Activated T-helper 1 cell treated with anti-CD3 and anti-CD28 coated beads, Interleukin-12 subunit alpha, Interleukin-12 subunit beta, Interleukin-2, Interleukin-4 antibody, amounts not matched to agents 30 ng/mL and 10 ng/mL and 1 ng/mL, durations not matched to agents 14 hours and 24 hours and 36 hours (primary cell): ENCODE measurements around the gene LCN12. TPM values are rescaled to one million over a fixed set of nuclear protein-coding genes. Genes with fewer than 3 reads are reported as not detected.

Experiments used
- DNase-seq: peaks from one replicate; pipeline ENCODE4 v3.0.0; 2021; ENCODE audit warnings: low spot score
- H3K27ac Mint-ChIP-seq: one replicate; pipeline ENCODE4 v1.8.0; 2021; ENCODE audit warnings: mild to moderate bottlenecking, mixed read lengths
- H3K27me3 Mint-ChIP-seq: one replicate; pipeline ENCODE4 v1.8.0; 2022; ENCODE audit warnings: mild to moderate bottlenecking, moderate library complexity, mixed read lengths; ENCODE audit not compliant: insufficient read depth
- H3K36me3 Mint-ChIP-seq: one replicate; pipeline ENCODE4 v1.8.0; 2021; ENCODE audit warnings: low read depth, mixed read lengths
- H3K4me1 Mint-ChIP-seq: one replicate; pipeline ENCODE4 v1.8.0; 2021; ENCODE audit warnings: low read depth, mixed read lengths
- H3K4me3 Mint-ChIP-seq: one replicate; pipeline ENCODE4 v1.8.0; 2021; ENCODE audit warnings: mild to moderate bottlenecking, moderate library complexity, mixed read lengths
- H3K9me3 Mint-ChIP-seq: one replicate; pipeline ENCODE4 v1.8.0; 2021; ENCODE audit warnings: mixed read lengths
- intact Hi-C: fragments of 100-400 bp; cut with micrococcal nuclease; formaldehyde crosslinking; loops from one replicate; pipeline ENCODE4 v1.15.1; 2024
- total RNA-seq: library from RNA; stranded (reverse); gene quantifications from 2 replicates; pipeline ENCODE4 v1.2.3, GENCODE V29; 2022

LCN12 gene
- total RNA-seq, 1 donor from 2014 or later = 1.9 TPM

- no peak overlapping the region for H3K4me3 Mint-ChIP-seq
- no peak for DNase-seq
- intact Hi-C loops = loop anchor here (2.0 kb wide), 1 partner anchor 171 kb away; no protein-coding TSS in a partner anchor
- H3K4me1 Mint-ChIP-seq = peaks cover 6% of the 10 kb centered on the region
- H3K27me3 Mint-ChIP-seq = peaks cover 17% of the 10 kb centered on the region
- H3K9me3 Mint-ChIP-seq = no peaks in the 10 kb centered on the region
- no peak overlapping the region for H3K27ac Mint-ChIP-seq
- no peaks in the 10 kb centered on the region for H3K36me3 Mint-ChIP-seq
These were observed 27.9 kb downstream of the LCN12 start for GRCh38 chr9:136979769-136980587.

GRCh38 chr9:136980669-136981478, 28.8 kb downstream of the LCN12 start:
- Mint-ChIP-seq H3K27ac (no peak overlapping the region), H3K4me1 (no peaks in the 10 kb centered on the region), H3K27me3 (peaks cover 12% of the 10 kb centered on the region), H3K36me3 (no peaks in the 10 kb centered on the region), H3K4me3 (no peak overlapping the region), H3K9me3 (no peaks in the 10 kb centered on the region)
- no peak for DNase-seq
- intact Hi-C loops = no loop called here

GRCh38 chr9:136981588-136982231, 29.6 kb downstream of the LCN12 start:
- H3K27me3 Mint-ChIP-seq = peaks cover 16% of the 10 kb centered on the region
- no peaks in the 10 kb centered on the region for H3K9me3 Mint-ChIP-seq
- DNase-seq = no peak
- no peaks in the 10 kb centered on the region for H3K4me1 Mint-ChIP-seq
- intact Hi-C loops = no loop called here
- H3K36me3 Mint-ChIP-seq = no peaks in the 10 kb centered on the region
- no peak overlapping the region for H3K27ac Mint-ChIP-seq
- H3K4me3 Mint-ChIP-seq = no peak overlapping the region

GRCh38 chr9:136982232-136983051, 30.4 kb downstream of the LCN12 start, which contains the start of gene LCNL1:
TSS of gene LCNL1 (plus strand) at chr9:136982993. CDS start at chr9:136983587, 594 bp downstream.
- Mint-ChIP-seq H3K27me3 (peaks cover 20% of the 10 kb centered on the region), H3K27ac (no peak within 1 kb of the TSS), H3K9me3 (no peaks in the 10 kb centered on the region), H3K4me3 (no peak within 1 kb of the TSS), H3K36me3 (no peaks in the 10 kb centered on the region), H3K4me1 (no peaks in the 10 kb centered on the region)
- intact Hi-C loops = no loop called here
- DNase-seq = no peak

GRCh38 chr9:136983167-136983566, 31.1 kb downstream of the LCN12 start:
- Mint-ChIP-seq H3K4me3 (no peak overlapping the region), H3K27ac (no peak overlapping the region), H3K36me3 (no peaks in the 10 kb centered on the region), H3K9me3 (no peaks in the 10 kb centered on the region), H3K27me3 (peaks cover 26% of the 10 kb centered on the region), H3K4me1 (no peaks in the 10 kb centered on the region)
- intact Hi-C loops = no loop called here
- no peak for DNase-seq

- intact Hi-C loops = no loop called here
- no peak for DNase-seq
- Mint-ChIP-seq H3K27ac (no peak overlapping the region), H3K4me1 (no peaks in the 10 kb centered on the region), H3K4me3 (no peak overlapping the region), H3K27me3 (peaks cover 27% of the 10 kb centered on the region), H3K9me3 (no peaks in the 10 kb centered on the region), H3K36me3 (no peaks in the 10 kb centered on the region)
These were observed 31.7 kb downstream of the LCN12 start for GRCh38 chr9:136983656-136984314.

- Mint-ChIP-seq H3K4me1 (no peaks in the 10 kb centered on the region), H3K4me3 (no peak overlapping the region), H3K9me3 (no peaks in the 10 kb centered on the region), H3K27ac (no peak overlapping the region), H3K36me3 (no peaks in the 10 kb centered on the region), H3K27me3 (peaks cover 32% of the 10 kb centered on the region)
- intact Hi-C loops = no loop called here
- DNase-seq = no peak
These were observed 32.5 kb downstream of the LCN12 start for GRCh38 chr9:136984464-136985026.

GRCh38 chr9:136985027-136985602, 33.0 kb downstream of the LCN12 start:
- DNase-seq = no peak
- intact Hi-C loops = no loop called here
- Mint-ChIP-seq H3K27ac (no peak overlapping the region), H3K4me1 (no peaks in the 10 kb centered on the region), H3K27me3 (peaks cover 37% of the 10 kb centered on the region), H3K4me3 (no peak overlapping the region), H3K9me3 (no peaks in the 10 kb centered on the region), H3K36me3 (no peaks in the 10 kb centered on the region)

GRCh38 chr9:136985853-136986252, 33.8 kb downstream of the LCN12 start:
- intact Hi-C loops = no loop called here
- Mint-ChIP-seq H3K9me3 (no peaks in the 10 kb centered on the region), H3K27ac (no peak overlapping the region), H3K4me1 (peaks cover 4% of the 10 kb centered on the region), H3K36me3 (no peaks in the 10 kb centered on the region), H3K4me3 (no peak overlapping the region), H3K27me3 (peaks cover 44% of the 10 kb centered on the region)
- DNase-seq = no peak

- intact Hi-C loops = no loop called here
- Mint-ChIP-seq H3K27ac (no peak overlapping the region), H3K36me3 (no peaks in the 10 kb centered on the region), H3K9me3 (no peaks in the 10 kb centered on the region), H3K4me3 (no peak overlapping the region), H3K4me1 (peaks cover 20% of the 10 kb centered on the region), H3K27me3 (peaks cover 42% of the 10 kb centered on the region)
- DNase-seq = no peak
These were observed 36.8 kb downstream of the LCN12 start for GRCh38 chr9:136988872-136989271.

GRCh38 chr9:136990242-136990911, 38.3 kb downstream of the LCN12 start:
- H3K9me3 Mint-ChIP-seq = no peaks in the 10 kb centered on the region
- intact Hi-C loops = loop anchor here (5.0 kb wide), 1 partner anchor 88 kb away; no protein-coding TSS in a partner anchor
- H3K27ac Mint-ChIP-seq = peak overlapping the region; percentile 57
- H3K27me3 Mint-ChIP-seq = peaks cover 34% of the 10 kb centered on the region
- no peaks in the 10 kb centered on the region for H3K36me3 Mint-ChIP-seq
- DNase-seq = no peak
- H3K4me1 Mint-ChIP-seq = peaks cover 20% of the 10 kb centered on the region
- H3K4me3 Mint-ChIP-seq = peak overlapping the region; percentile 42
